HepG2 (cell line): ENCODE measurements around the gene COX4I2. TPM values are rescaled to one million over a fixed set of nuclear protein-coding genes. Genes with fewer than 3 reads are reported as not detected.

Experiments used
- ATF7 ChIP-seq, 2 experiments: fragments of 450-650 bp in 1 of 2; sonication (generic) in 1 of 2; formaldehyde crosslinking in 1 of 2; IDR thresholded peaks; 2 replicates each; pipeline versions ENCODE4 v1.4.0 to v1.6.1; 2016 to 2020; ENCODE audit warnings: antibody characterized with exemption in 1 of 2, mild to moderate bottlenecking in 1 of 2, missing genetic modification reagents in 1 of 2
- CAMTA2 ChIP-seq: sonication (generic); formaldehyde crosslinking; IDR thresholded peaks from 2 replicates; pipeline ENCODE4 v1.4.0; 2020; ENCODE audit warnings: mild to moderate bottlenecking, missing genetic modification reagents, borderline replicate concordance
- EEA1 ChIP-seq: sonication (generic); formaldehyde crosslinking; IDR thresholded peaks from 2 replicates; pipeline ENCODE4 v1.5.1; 2020; ENCODE audit warnings: mild to moderate bottlenecking, missing genetic modification reagents, borderline replicate concordance
- MIER2 ChIP-seq: IDR thresholded peaks from 2 replicates; pipeline ENCODE4 v1.6.1; 2016; ENCODE audit warnings: missing biosample characterization, missing genetic modification reagents
- NR2C2 ChIP-seq: sonication (generic); formaldehyde crosslinking; IDR thresholded peaks from 2 replicates; pipeline ENCODE4 v1.4.0; 2020; ENCODE audit warnings: missing genetic modification reagents, mild to moderate bottlenecking, moderate library complexity, borderline replicate concordance
- PHF5A ChIP-seq: IDR thresholded peaks from one replicate; pipeline ENCODE4 v1.6.1; 2018; ENCODE audit warnings: low read depth, missing genetic modification reagents; ENCODE audit not compliant: unreplicated experiment
- SRSF1 ChIP-seq: fragments of 200-400 bp; formaldehyde crosslinking; optimal IDR thresholded peaks from 2 replicates; pipeline ENCODE3; 2017; ENCODE audit warnings: mild to moderate bottlenecking, low read depth, low read length, moderate library complexity
- ZFP82 ChIP-seq: sonication (generic); formaldehyde crosslinking; IDR thresholded peaks from 2 replicates; pipeline ENCODE4 v1.5.1; 2020; ENCODE audit warnings: mild to moderate bottlenecking, missing genetic modification reagents, borderline replicate concordance
- ZFX ChIP-seq: sonication (generic); formaldehyde crosslinking; IDR thresholded peaks from 2 replicates; pipeline ENCODE4 v1.4.0; 2020; ENCODE audit warnings: mild to moderate bottlenecking, low read depth, missing genetic modification reagents, moderate library complexity
- ZKSCAN8 ChIP-seq: IDR thresholded peaks from 2 replicates; pipeline ENCODE4 v1.6.1; 2016; ENCODE audit warnings: borderline replicate concordance, missing genetic modification reagents, missing compliant biosample characterization
- ZNF10 ChIP-seq: sonication (generic); formaldehyde crosslinking; IDR thresholded peaks from 2 replicates; pipeline ENCODE4 v1.4.0; 2020; ENCODE audit warnings: mild to moderate bottlenecking, low read depth, missing genetic modification reagents, borderline replicate concordance
- ZNF432 ChIP-seq: sonication (generic); formaldehyde crosslinking; IDR thresholded peaks from 2 replicates; pipeline ENCODE4 v1.5.0; 2020; ENCODE audit warnings: missing genetic modification reagents, mild to moderate bottlenecking, borderline replicate concordance
- ZNF484 ChIP-seq: sonication (generic); formaldehyde crosslinking; IDR thresholded peaks from 2 replicates; pipeline ENCODE4 v1.5.1; 2020; ENCODE audit warnings: mild to moderate bottlenecking, low read depth, missing genetic modification reagents, borderline replicate concordance
- ZNF564 ChIP-seq: sonication (generic); formaldehyde crosslinking; IDR thresholded peaks from 2 replicates; pipeline ENCODE4 v1.8.1; 2023; ENCODE audit warnings: mild to moderate bottlenecking, missing genetic modification reagents
- ZNF703 ChIP-seq: sonication (generic); formaldehyde crosslinking; IDR thresholded peaks from 2 replicates; pipeline ENCODE4 v1.5.1; 2020; ENCODE audit warnings: missing genetic modification reagents, mild to moderate bottlenecking, moderate library complexity, borderline replicate concordance
- ZNF749 ChIP-seq: sonication (generic); formaldehyde crosslinking; IDR thresholded peaks from 2 replicates; pipeline ENCODE4 v1.8.0; 2022; ENCODE audit warnings: mild to moderate bottlenecking, missing genetic modification reagents, moderate library complexity, borderline replicate concordance
- ZNF777 ChIP-seq: sonication (generic); formaldehyde crosslinking; IDR thresholded peaks from 2 replicates; pipeline ENCODE4 v1.4.0; 2020; ENCODE audit warnings: missing genetic modification reagents
- polyA plus RNA-seq, 8 experiments: library from polyadenylated mRNA; depleted of rRNA in 3 of 8; stranded (reverse) in 7 of 8; unstranded in 1 of 8; fragments of >200 nt; fragmentation: Illumina TruSeq in 4 of 8; extraction: Trizol in 4 of 8; gene quantifications; 2 replicates each; pipeline versions ENCODE4 v1.2.1 to v1.2.3, GENCODE V29; 2011 to 2016; ENCODE audit warnings: low read depth in 4 of 8, missing spikeins in 1 of 8, mixed read lengths in 1 of 8; ENCODE audit not compliant: insufficient read depth in 1 of 8
- total RNA-seq, 5 experiments: library from RNA; depleted of rRNA; stranded (reverse); fragments of >200 nt; fragmentation: Illumina TruSeq; extraction: Trizol; gene quantifications; 2 replicates each; pipeline ENCODE4 v1.2.3, GENCODE V29; 2016; ENCODE audit warnings: low read depth in 1 of 5
- TF ChIP-seq, protein P1 (sequence below): sonication (generic); formaldehyde crosslinking; IDR thresholded peaks from one replicate; pipeline ENCODE4 v1.5.1; 2020; ENCODE audit warnings: mild to moderate bottlenecking, missing genetic modification reagents; ENCODE audit errors: not compliant biosample characterization
- TF ChIP-seq, protein P2 (sequence below): sonication (generic); formaldehyde crosslinking; IDR thresholded peaks from 2 replicates; pipeline ENCODE4 v1.9.0; 2021; ENCODE audit warnings: missing genetic modification reagents, borderline replicate concordance

Gene COX4I2
- total and polyA plus RNA-seq, 2 of the 13 experiments (the other 11 are each of a cell fraction or from before 2014, with no cell fraction given): 1.1 TPM; not detected in 1

DNA sequence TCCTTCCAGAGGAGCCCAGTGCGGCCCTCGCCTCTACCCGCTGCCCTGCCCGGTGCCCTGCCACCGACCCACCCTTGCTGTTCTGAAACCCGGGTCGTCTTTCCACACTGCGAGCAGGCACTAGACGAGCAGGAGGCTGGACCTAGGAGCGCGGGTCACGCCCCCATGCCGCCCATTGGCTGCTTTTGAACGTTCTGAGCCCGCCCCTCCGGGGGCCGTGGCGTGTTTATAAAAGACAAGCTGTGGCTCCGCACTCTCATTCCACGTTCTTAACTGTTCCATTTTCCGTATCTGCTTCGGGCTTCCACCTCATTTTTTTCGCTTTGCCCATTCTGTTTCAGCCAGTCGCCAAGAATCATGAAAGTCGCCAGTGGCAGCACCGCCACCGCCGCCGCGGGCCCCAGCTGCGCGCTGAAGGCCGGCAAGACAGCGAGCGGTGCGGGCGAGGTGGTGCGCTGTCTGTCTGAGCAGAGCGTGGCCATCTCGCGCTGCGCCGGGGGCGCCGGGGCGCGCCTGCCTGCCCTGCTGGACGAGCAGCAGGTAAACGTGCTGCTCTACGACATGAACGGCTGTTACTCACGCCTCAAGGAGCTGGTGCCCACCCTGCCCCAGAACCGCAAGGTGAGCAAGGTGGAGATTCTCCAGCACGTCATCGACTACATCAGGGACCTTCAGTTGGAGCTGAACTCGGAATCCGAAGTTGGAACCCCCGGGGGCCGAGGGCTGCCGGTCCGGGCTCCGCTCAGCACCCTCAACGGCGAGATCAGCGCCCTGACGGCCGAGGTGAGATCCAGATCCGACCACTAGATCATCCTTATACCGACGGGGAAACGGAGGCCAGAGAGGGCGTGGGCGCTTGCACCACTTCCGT is 32.4 kb upstream of the COX4I2 start, which contains the start of gene ID1 (continued):
- peak; percentile 96 for TF ChIP-seq ZKSCAN8 (CRISPR knock-in tag)
- TF ChIP-seq, protein P1, sequence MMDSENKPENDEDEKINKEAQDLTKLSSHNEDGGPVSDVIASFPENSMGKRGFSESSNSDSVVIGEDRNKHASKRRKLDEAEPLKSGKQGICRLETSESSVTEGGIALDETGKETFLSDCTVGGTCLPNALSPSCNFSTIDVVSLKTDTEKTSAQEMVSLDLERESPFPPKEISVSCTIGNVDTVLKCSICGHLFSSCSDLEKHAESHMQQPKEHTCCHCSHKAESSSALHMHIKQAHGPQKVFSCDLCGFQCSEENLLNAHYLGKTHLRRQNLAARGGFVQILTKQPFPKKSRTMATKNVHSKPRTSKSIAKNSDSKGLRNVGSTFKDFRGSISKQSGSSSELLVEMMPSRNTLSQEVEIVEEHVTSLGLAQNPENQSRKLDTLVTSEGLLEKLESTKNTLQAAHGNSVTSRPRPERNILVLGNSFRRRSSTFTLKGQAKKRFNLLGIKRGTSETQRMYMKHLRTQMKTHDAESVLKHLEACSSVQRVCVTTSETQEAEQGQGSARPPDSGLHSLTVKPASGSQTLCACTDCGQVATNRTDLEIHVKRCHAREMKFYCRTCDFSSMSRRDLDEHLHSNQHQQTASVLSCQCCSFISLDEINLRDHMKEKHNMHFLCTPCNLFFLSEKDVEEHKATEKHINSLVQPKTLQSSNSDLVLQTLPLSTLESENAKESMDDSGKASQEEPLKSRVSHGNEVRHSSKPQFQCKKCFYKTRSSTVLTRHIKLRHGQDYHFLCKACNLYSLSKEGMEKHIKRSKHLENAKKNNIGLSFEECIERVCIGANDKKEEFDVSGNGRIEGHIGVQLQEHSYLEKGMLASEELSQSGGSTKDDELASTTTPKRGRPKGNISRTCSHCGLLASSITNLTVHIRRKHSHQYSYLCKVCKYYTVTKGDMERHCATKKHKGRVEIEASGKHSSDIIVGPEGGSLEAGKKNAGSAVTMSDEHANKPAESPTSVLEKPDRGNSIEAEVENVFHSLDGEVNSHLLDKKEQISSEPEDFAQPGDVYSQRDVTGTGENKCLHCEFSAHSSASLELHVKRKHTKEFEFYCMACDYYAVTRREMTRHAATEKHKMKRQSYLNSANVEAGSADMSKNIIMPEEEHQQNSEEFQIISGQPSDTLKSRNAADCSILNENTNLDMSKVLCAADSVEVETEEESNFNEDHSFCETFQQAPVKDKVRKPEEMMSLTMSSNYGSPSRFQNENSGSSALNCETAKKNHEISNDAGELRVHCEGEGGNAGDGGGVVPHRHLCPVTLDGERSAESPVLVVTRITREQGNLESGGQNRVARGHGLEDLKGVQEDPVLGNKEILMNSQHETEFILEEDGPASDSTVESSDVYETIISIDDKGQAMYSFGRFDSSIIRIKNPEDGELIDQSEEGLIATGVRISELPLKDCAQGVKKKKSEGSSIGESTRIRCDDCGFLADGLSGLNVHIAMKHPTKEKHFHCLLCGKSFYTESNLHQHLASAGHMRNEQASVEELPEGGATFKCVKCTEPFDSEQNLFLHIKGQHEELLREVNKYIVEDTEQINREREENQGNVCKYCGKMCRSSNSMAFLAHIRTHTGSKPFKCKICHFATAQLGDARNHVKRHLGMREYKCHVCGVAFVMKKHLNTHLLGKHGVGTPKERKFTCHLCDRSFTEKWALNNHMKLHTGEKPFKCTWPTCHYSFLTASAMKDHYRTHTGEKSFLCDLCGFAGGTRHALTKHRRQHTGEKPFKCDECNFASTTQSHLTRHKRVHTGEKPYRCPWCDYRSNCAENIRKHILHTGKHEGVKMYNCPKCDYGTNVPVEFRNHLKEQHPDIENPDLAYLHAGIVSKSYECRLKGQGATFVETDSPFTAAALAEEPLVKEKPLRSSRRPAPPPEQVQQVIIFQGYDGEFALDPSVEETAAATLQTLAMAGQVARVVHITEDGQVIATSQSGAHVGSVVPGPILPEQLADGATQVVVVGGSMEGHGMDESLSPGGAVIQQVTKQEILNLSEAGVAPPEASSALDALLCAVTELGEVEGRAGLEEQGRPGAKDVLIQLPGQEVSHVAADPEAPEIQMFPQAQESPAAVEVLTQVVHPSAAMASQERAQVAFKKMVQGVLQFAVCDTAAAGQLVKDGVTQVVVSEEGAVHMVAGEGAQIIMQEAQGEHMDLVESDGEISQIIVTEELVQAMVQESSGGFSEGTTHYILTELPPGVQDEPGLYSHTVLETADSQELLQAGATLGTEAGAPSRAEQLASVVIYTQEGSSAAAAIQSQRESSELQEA (CRISPR knock-in tag): peak; percentile 97
- peak; percentile 97 for TF ChIP-seq PHF5A (CRISPR knock-in tag)
- peak; percentile 98; the same call in 1 of the 2 replicates for TF ChIP-seq EEA1 (CRISPR knock-in tag)
- peak; percentile 32 for TF ChIP-seq ZNF564 (CRISPR knock-in tag)
- no peak for TF ChIP-seq ATF7 (IDR thresholded peaks at IDR 0.05)
- peak; percentile 80 for TF ChIP-seq ATF7 (CRISPR knock-in tag; IDR thresholded peaks at IDR 0.05)
- TF ChIP-seq ZFP82: peak; percentile 97
- peak; percentile 6 for TF ChIP-seq SRSF1
- peak; percentile 90 for TF ChIP-seq CAMTA2
- TF ChIP-seq ZNF432 (CRISPR knock-in tag): no peak
- TF ChIP-seq ZFX (CRISPR knock-in tag): peak; percentile 86
- peak; percentile 85; the same call in 1 of the 2 replicates for TF ChIP-seq ZNF703 (CRISPR knock-in tag)
- TF ChIP-seq ZNF10 (CRISPR knock-in tag): no peak
- peak; percentile 69; the same call in 1 of the 2 replicates for TF ChIP-seq MIER2 (CRISPR knock-in tag)
- TF ChIP-seq, protein P2, sequence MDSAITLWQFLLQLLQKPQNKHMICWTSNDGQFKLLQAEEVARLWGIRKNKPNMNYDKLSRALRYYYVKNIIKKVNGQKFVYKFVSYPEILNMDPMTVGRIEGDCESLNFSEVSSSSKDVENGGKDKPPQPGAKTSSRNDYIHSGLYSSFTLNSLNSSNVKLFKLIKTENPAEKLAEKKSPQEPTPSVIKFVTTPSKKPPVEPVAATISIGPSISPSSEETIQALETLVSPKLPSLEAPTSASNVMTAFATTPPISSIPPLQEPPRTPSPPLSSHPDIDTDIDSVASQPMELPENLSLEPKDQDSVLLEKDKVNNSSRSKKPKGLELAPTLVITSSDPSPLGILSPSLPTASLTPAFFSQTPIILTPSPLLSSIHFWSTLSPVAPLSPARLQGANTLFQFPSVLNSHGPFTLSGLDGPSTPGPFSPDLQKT (CRISPR knock-in tag): no peak
- TF ChIP-seq ZNF484 (CRISPR knock-in tag): no peak
- no peak; the same call in 1 of the 2 replicates for TF ChIP-seq NR2C2
- peak; percentile 96 for TF ChIP-seq ZNF749
- peak; percentile 60 for TF ChIP-seq ZNF777 (CRISPR knock-in tag)
